Effector CD4-positive, alpha-beta T cell (primary cell): ENCODE results near the gene KRTAP4-8. TPM values are rescaled to one million over a fixed set of nuclear protein-coding genes. Genes with fewer than 3 reads are reported as not detected.
"Not testable (repeated sequence)": the region's sequence is repeated elsewhere in the genome, so short reads cannot be mapped to it uniquely, and the experiment has no call there.

Experiments
- DNase-seq: peaks from one replicate; pipeline ENCODE4 v3.0.0-alpha.2; 2020
- total RNA-seq: gene quantifications from one replicate; lab custom pipeline; 2026; lab: John Stamatoyannopoulos, UW

KRTAP4-8 gene
- not detected for total RNA-seq

GRCh38 chr17:41098042-41098441 is at the start of gene KRTAP4-8:
Gene KRTAP4-8, minus strand, starts transcription at chr17:41098142. Its CDS starts 58 bp downstream, at chr17:41098084.
- DNase-seq = no peak

GRCh38 chr17:41145261-41145660 is 47.3 kb upstream of the KRTAP4-8 start:
- no peak for DNase-seq

GRCh38 chr17:41144846-41145245 is 46.9 kb upstream of the KRTAP4-8 start:
- DNase-seq = no peak

- no peak for DNase-seq
These were observed 43.4 kb upstream of the KRTAP4-8 start for GRCh38 chr17:41141361-41141760.

- DNase-seq = no peak
These were observed 42.6 kb upstream of the KRTAP4-8 start, which contains the start of gene KRTAP4-6 for GRCh38 chr17:41140360-41141131. Gene KRTAP4-6, minus strand, starts transcription at chr17:41140544. Its CDS starts 57 bp downstream, at chr17:41140487.

- DNase-seq = not testable (repeated sequence)
These were observed 41.9 kb upstream of the KRTAP4-8 start for GRCh38 chr17:41139865-41140264.

GRCh38 chr17:41133880-41134735 is 36.2 kb upstream of the KRTAP4-8 start:
- no peak for DNase-seq

- DNase-seq = no peak
These were observed 34.0 kb upstream of the KRTAP4-8 start for GRCh38 chr17:41131979-41132378.

GRCh38 chr17:41127371-41127770 is 29.4 kb upstream of the KRTAP4-8 start:
- no peak for DNase-seq

- DNase-seq = no peak
These were observed 28.5 kb upstream of the KRTAP4-8 start for GRCh38 chr17:41126412-41126811.

- DNase-seq = no peak
These were observed 27.1 kb upstream of the KRTAP4-8 start for GRCh38 chr17:41125064-41125463.

- not testable (repeated sequence) for DNase-seq
These were observed 26.0 kb upstream of the KRTAP4-8 start, which contains the start of gene KRTAP4-12 for GRCh38 chr17:41123991-41124371. Gene KRTAP4-12, minus strand, starts transcription at chr17:41124182. Its CDS starts 60 bp downstream, at chr17:41124122.

GRCh38 chr17:41123292-41123990 is 25.5 kb upstream of the KRTAP4-8 start:
- DNase-seq = not testable (repeated sequence)

GRCh38 chr17:41121742-41122141 is 23.8 kb upstream of the KRTAP4-8 start:
- DNase-seq = no peak

GRCh38 chr17:41119696-41120690 is 22.1 kb upstream of the KRTAP4-8 start:
- DNase-seq = not testable (repeated sequence)

GRCh38 chr17:41118721-41119120 is 20.8 kb upstream of the KRTAP4-8 start:
- no peak for DNase-seq

- DNase-seq = not testable (repeated sequence)
These were observed 20.0 kb upstream of the KRTAP4-8 start, which contains the start of gene KRTAP4-11 for GRCh38 chr17:41117846-41118386. Gene KRTAP4-11, minus strand, starts transcription at chr17:41118373. Its CDS starts 58 bp downstream, at chr17:41118315.

GRCh38 chr17:41116297-41116696 is 18.4 kb upstream of the KRTAP4-8 start:
- DNase-seq = no peak

- no peak for DNase-seq
These were observed 13.4 kb upstream of the KRTAP4-8 start for GRCh38 chr17:41111151-41111885.

- DNase-seq = not testable (repeated sequence)
These were observed 10.9 kb upstream of the KRTAP4-8 start for GRCh38 chr17:41108728-41109386.
